HG02884 (cell line): Measurements from ENCODE around the gene TMEM154.

ENCODE experiments used
- ATAC-seq: cut with Tn5 transposase; IDR thresholded peaks from one replicate; pipeline ENCODE4 v1.9.1; 2021; ENCODE audit warnings: mild to moderate bottlenecking, moderate library complexity; ENCODE audit not compliant: unreplicated experiment

TMEM154 gene

GRCh38 chr4:152679414-152680281 is at the start of gene TMEM154:
Gene TMEM154, minus strand, starts transcription at chr4:152679997. Its CDS starts 64 bp downstream, at chr4:152679933.
- peak; percentile 57 for ATAC-seq

- no peak for ATAC-seq
Measured at GRCh38 chr4:152729466-152729865, 49.7 kb upstream of the TMEM154 start.

GRCh38 chr4:152728343-152728742 is 48.5 kb upstream of the TMEM154 start:
- ATAC-seq = no peak

GRCh38 chr4:152727784-152728183 is 48.0 kb upstream of the TMEM154 start:
- no peak for ATAC-seq

- no peak for ATAC-seq
Measured at GRCh38 chr4:152724494-152724893, 44.7 kb upstream of the TMEM154 start.

GRCh38 chr4:152723236-152723635 is 43.4 kb upstream of the TMEM154 start:
- ATAC-seq = no peak

- no peak for ATAC-seq
Measured at GRCh38 chr4:152719801-152720556, 40.2 kb upstream of the TMEM154 start.

GRCh38 chr4:152719291-152719690 is 39.5 kb upstream of the TMEM154 start:
- no peak for ATAC-seq

- no peak for ATAC-seq
Measured at GRCh38 chr4:152715076-152715475, 35.3 kb upstream of the TMEM154 start.

GRCh38 chr4:152713951-152714705 is 34.3 kb upstream of the TMEM154 start:
- ATAC-seq = no peak

GRCh38 chr4:152709675-152710438 is 30.1 kb upstream of the TMEM154 start:
- ATAC-seq = peak; percentile 40

- ATAC-seq = no peak
Measured at GRCh38 chr4:152708796-152709195, 29.0 kb upstream of the TMEM154 start.

GRCh38 chr4:152708361-152708760 is 28.6 kb upstream of the TMEM154 start:
- no peak for ATAC-seq

GRCh38 chr4:152707632-152708031 is 27.8 kb upstream of the TMEM154 start:
- ATAC-seq = no peak

- no peak for ATAC-seq
Measured at GRCh38 chr4:152705903-152706302, 26.1 kb upstream of the TMEM154 start.

GRCh38 chr4:152704788-152705187 is 25.0 kb upstream of the TMEM154 start:
- ATAC-seq = no peak

GRCh38 chr4:152700151-152700550 is 20.4 kb upstream of the TMEM154 start:
- ATAC-seq = no peak

GRCh38 chr4:152699313-152699712 is 19.5 kb upstream of the TMEM154 start:
- ATAC-seq = no peak

- ATAC-seq = no peak
Measured at GRCh38 chr4:152698089-152698499, 18.3 kb upstream of the TMEM154 start.

GRCh38 chr4:152697284-152698088 is 17.7 kb upstream of the TMEM154 start:
- no peak for ATAC-seq
